Trophoblast cell (in vitro differentiated cells and primary cell): Measurements from ENCODE around the gene PPP1R9A.

Source experiments
- DNase-seq, 2 donors: peaks; one replicate each; pipeline ENCODE4 v3.0.0-alpha.2; 2016
- H2AFZ ChIP-seq: 2 replicates; pipeline ENCODE4 v1.6.1; 2013; ENCODE audit warnings: low read length, moderate library complexity, mild to moderate bottlenecking; ENCODE audit not compliant: insufficient read depth, poor library complexity
- H2AK5ac ChIP-seq: 2 replicates; pipeline ENCODE4 v1.6.1; 2013; ENCODE audit warnings: mild to moderate bottlenecking, low read length
- H2BK120ac ChIP-seq: 2 replicates; pipeline ENCODE4 v1.6.1; 2013; ENCODE audit warnings: low read length, mild to moderate bottlenecking, moderate library complexity; ENCODE audit not compliant: insufficient read depth, poor library complexity
- H2BK12ac ChIP-seq: 2 replicates; pipeline ENCODE4 v1.6.1; 2013; ENCODE audit warnings: mild to moderate bottlenecking, low read length, moderate library complexity
- H2BK5ac ChIP-seq: 2 replicates; pipeline ENCODE4 v1.6.1; 2013; ENCODE audit warnings: low read length, low read depth, moderate library complexity, mild to moderate bottlenecking; ENCODE audit not compliant: poor library complexity
- H3K14ac ChIP-seq: 2 replicates; pipeline ENCODE4 v1.6.1; 2013; ENCODE audit warnings: mild to moderate bottlenecking, low read length
- H3K18ac ChIP-seq: 2 replicates; pipeline ENCODE4 v1.6.1; 2013; ENCODE audit warnings: mild to moderate bottlenecking, low read length
- H3K23ac ChIP-seq: 2 replicates; pipeline ENCODE4 v1.6.1; 2013; ENCODE audit warnings: low read length
- H3K27ac ChIP-seq: 2 replicates; pipeline ENCODE4 v1.5.1; 2013; ENCODE audit warnings: low read depth, mild to moderate bottlenecking, inconsistent platforms, low read length, moderate library complexity
- H3K27me3 ChIP-seq: 2 replicates; pipeline ENCODE4 v1.6.1; 2013; ENCODE audit warnings: inconsistent platforms, mild to moderate bottlenecking, low read length, moderate library complexity; ENCODE audit not compliant: insufficient read depth
- H3K36me3 ChIP-seq, 2 experiments: 1 replicate in 1 of 2; 2 replicates in 1 of 2; pipeline ENCODE4 v1.6.1; 2013; ENCODE audit warnings: low read length in 2 of 2, mild to moderate bottlenecking in 2 of 2, moderate library complexity in 1 of 2; ENCODE audit not compliant: insufficient read depth in 2 of 2, control insufficient read depth in 1 of 2
- H3K4ac ChIP-seq: 2 replicates; pipeline ENCODE4 v1.6.1; 2013; ENCODE audit warnings: low read depth, mild to moderate bottlenecking, low read length, moderate library complexity
- H3K4me1 ChIP-seq, 2 experiments: 1 replicate in 1 of 2; 2 replicates in 1 of 2; pipeline ENCODE4 v1.6.1; 2013; ENCODE audit warnings: low read length in 2 of 2, mild to moderate bottlenecking in 2 of 2, moderate library complexity in 1 of 2; ENCODE audit not compliant: insufficient read depth in 2 of 2, control insufficient read depth in 1 of 2
- H3K4me2 ChIP-seq: 2 replicates; pipeline ENCODE4 v1.6.1; 2013; ENCODE audit warnings: inconsistent platforms, mild to moderate bottlenecking, low read length, moderate library complexity
- H3K4me3 ChIP-seq: 2 replicates; pipeline ENCODE4 v1.5.1; 2013; ENCODE audit warnings: mild to moderate bottlenecking, low read depth, low read length, inconsistent platforms
- H3K79me1 ChIP-seq: one replicate; pipeline ENCODE4 v1.6.1; 2013; ENCODE audit warnings: low read length
- H3K79me2 ChIP-seq: 2 replicates; pipeline ENCODE4 v1.6.1; 2013; ENCODE audit warnings: low read length, mild to moderate bottlenecking; ENCODE audit not compliant: control insufficient read depth, insufficient read depth, poor library complexity
- H3K9ac ChIP-seq: 2 replicates; pipeline ENCODE4 v1.6.1; 2013; ENCODE audit warnings: mild to moderate bottlenecking, low read length
- H3K9me3 ChIP-seq: 2 replicates; pipeline ENCODE4 v1.6.1; 2013; ENCODE audit warnings: low read depth, mild to moderate bottlenecking, control low read depth, inconsistent platforms, low read length; ENCODE audit not compliant: insufficient read depth
- H4K12ac ChIP-seq: 2 replicates; pipeline ENCODE4 v1.6.1; 2013; ENCODE audit warnings: low read depth, mild to moderate bottlenecking, low read length, moderate library complexity
- H4K8ac ChIP-seq: 2 replicates; pipeline ENCODE4 v1.6.1; 2013; ENCODE audit warnings: low read depth, mild to moderate bottlenecking, low read length, moderate library complexity
- H4K91ac ChIP-seq: one replicate; pipeline ENCODE4 v1.6.1; 2013; ENCODE audit warnings: low read depth, mild to moderate bottlenecking, low read length, moderate library complexity
- WGBS: extraction: QIAGEN DNeasy Blood & Tissue Kit; methylation state at CpG from one replicate; pipeline ENCODE4 v1.1.7; 2013; ENCODE audit warnings: missing lambda C conversion rate; ENCODE audit not compliant: insufficient read length, insufficient coverage; ENCODE audit errors: extremely low coverage; 5-methylcytosine and 5-hydroxymethylcytosine counted together

The PPP1R9A gene

DNA sequence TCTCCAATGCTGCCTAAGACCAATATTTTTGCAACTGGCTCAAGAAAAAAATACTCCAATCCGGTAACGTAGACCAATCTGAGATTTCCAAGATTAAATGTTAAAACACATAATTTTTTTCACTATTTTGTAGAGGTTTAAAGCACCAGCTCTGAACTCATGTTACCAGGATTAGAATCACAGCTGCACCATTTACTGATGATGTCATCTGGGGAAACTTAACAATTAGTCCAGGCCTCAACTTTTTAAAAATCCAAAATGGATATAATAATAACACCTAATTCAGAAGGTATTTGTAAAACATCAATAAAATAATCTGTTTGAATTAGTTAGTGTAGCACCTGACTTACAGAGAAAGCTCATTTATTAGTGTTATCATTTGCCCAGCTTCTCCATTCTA, 402.6 kb downstream of the PPP1R9A start:
- WGBS: no CpG with 5 or more reads among the region's 2 CpGs
- no peak overlapping the region for H4K8ac ChIP-seq
- no peak overlapping the region for H3K23ac ChIP-seq
- no peaks in the 10 kb centered on the region for H3K4me1 ChIP-seq
- no peaks in the 10 kb centered on the region for H3K27me3 ChIP-seq
- H3K9ac ChIP-seq: no peak overlapping the region
- no peak for DNase-seq
- H2AFZ ChIP-seq: no peak overlapping the region
- no peaks in the 10 kb centered on the region for H3K36me3 ChIP-seq
- no peak overlapping the region for H3K4me3 ChIP-seq
- no peak overlapping the region for H3K18ac ChIP-seq
- no peaks in the 10 kb centered on the region for H3K79me1 ChIP-seq
- no peak overlapping the region for H3K27ac ChIP-seq
- H2BK120ac ChIP-seq: no peak overlapping the region
- H3K14ac ChIP-seq: no peak overlapping the region
- no peaks in the 10 kb centered on the region for H3K79me2 ChIP-seq
- no peak overlapping the region for H4K91ac ChIP-seq
- no peak overlapping the region for H3K4me2 ChIP-seq
- no peak overlapping the region for H4K12ac ChIP-seq
- H2BK12ac ChIP-seq: no peak overlapping the region
- H3K4ac ChIP-seq: no peak overlapping the region
- no peak overlapping the region for H2AK5ac ChIP-seq
- no peak overlapping the region for H2BK5ac ChIP-seq
- H3K9me3 ChIP-seq: no peaks in the 10 kb centered on the region

DNA sequence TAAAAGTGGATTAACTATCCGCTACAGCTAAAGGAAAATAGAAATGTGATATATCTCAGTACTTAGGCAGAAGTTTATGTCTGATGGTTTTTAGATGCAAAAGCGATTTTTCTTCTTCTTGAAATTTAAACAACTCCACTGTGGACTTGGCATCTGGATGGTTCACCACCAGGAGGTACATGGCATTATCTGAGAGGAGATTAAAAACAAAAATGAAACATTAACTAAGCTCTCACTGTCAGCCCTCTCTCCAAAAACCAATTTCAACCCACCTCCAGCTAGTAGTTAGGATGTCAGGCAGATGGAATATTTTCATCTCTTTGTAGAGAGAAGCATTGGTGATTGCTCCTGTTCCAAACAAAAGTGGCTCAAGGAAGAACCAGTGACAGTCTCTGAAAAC, 404.0 kb downstream of the PPP1R9A start:
- Histone ChIP-seq H3K23ac (no peak overlapping the region), H3K27ac (no peak overlapping the region), H2BK5ac (no peak overlapping the region), H3K36me3 (no peaks in the 10 kb centered on the region), H4K91ac (no peak overlapping the region), H2AK5ac (no peak overlapping the region), H3K79me2 (no peaks in the 10 kb centered on the region), H4K8ac (no peak overlapping the region), H3K79me1 (no peaks in the 10 kb centered on the region), H4K12ac (no peak overlapping the region), H3K4me2 (no peak overlapping the region), H3K18ac (no peak overlapping the region), H3K4me3 (no peak overlapping the region), H3K27me3 (no peaks in the 10 kb centered on the region), H3K9ac (no peak overlapping the region), H2BK120ac (no peak overlapping the region), H3K4ac (no peak overlapping the region), H3K9me3 (no peaks in the 10 kb centered on the region), H3K4me1 (no peaks in the 10 kb centered on the region), H2BK12ac (no peak overlapping the region), H3K14ac (no peak overlapping the region), H2AFZ (no peak overlapping the region)
- no peak for DNase-seq
- WGBS: no CpG with 5 or more reads among the region's 2 CpGs

DNA sequence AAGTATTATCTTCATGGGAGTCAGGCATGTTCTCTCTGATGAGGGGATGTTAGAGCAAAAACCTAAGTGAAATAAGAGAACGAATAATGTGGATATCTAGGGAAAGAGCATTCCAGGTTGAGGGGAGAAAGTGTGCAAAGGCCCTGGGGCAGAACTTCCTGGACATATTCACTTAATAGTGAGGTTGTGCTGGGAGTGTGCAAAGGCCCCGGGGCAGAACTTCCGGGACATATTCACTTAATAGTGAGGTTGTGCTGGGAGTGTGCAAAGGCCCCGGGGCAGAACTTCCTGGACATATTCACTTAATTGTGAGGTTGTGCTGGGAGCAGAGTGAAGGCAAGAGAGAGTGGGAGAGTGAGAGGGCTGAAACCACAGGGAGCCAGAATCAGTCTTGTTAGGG, 405.2 kb downstream of the PPP1R9A start:
- Histone ChIP-seq H3K27ac (no peak overlapping the region), H3K9ac (no peak overlapping the region), H3K79me2 (no peaks in the 10 kb centered on the region), H4K12ac (no peak overlapping the region), H3K27me3 (no peaks in the 10 kb centered on the region), H3K18ac (no peak overlapping the region), H3K4ac (no peak overlapping the region), H2AFZ (no peak overlapping the region), H3K36me3 (no peaks in the 10 kb centered on the region), H2AK5ac (no peak overlapping the region), H3K79me1 (no peaks in the 10 kb centered on the region), H4K91ac (no peak overlapping the region), H3K14ac (no peak overlapping the region), H2BK5ac (no peak overlapping the region), H2BK120ac (no peak overlapping the region), H3K23ac (no peak overlapping the region), H3K4me2 (no peak overlapping the region), H3K9me3 (no peaks in the 10 kb centered on the region), H2BK12ac (no peak overlapping the region), H3K4me3 (no peak overlapping the region), H3K4me1 (no peaks in the 10 kb centered on the region), H4K8ac (no peak overlapping the region)
- DNase-seq: no peak
- no CpG with 5 or more reads among the region's 4 CpGs for WGBS

DNA sequence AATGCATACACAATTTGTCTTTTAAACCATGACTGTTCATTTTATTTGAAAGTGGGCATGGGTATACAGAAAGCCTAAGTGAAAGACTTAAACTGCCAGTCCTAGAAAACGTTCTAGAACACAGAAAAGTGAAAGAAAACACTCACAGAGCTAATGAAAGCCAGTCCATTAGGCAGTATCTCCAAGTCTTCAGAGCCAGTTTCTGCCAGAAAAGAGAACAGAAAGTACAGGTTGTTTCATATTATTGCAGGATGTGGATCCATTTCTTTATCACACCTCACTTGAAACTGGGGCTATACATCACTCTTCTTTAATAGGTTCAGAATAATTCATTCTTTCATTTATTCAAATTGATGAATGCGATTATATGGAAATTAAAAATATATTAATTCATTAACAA, 409.2 kb downstream of the PPP1R9A start:
- H2BK120ac ChIP-seq: no peak overlapping the region
- H3K36me3 ChIP-seq: no peaks in the 10 kb centered on the region
- no peak overlapping the region for H3K18ac ChIP-seq
- no peak overlapping the region for H2AFZ ChIP-seq
- no peak for DNase-seq
- H3K14ac ChIP-seq: no peak overlapping the region
- no peak overlapping the region for H4K91ac ChIP-seq
- H3K9me3 ChIP-seq: no peaks in the 10 kb centered on the region
- H3K79me2 ChIP-seq: no peaks in the 10 kb centered on the region
- no peak overlapping the region for H3K4me2 ChIP-seq
- no peak overlapping the region for H3K9ac ChIP-seq
- no peaks in the 10 kb centered on the region for H3K79me1 ChIP-seq
- no peak overlapping the region for H3K4ac ChIP-seq
- no peaks in the 10 kb centered on the region for H3K4me1 ChIP-seq
- no peaks in the 10 kb centered on the region for H3K27me3 ChIP-seq
- H3K4me3 ChIP-seq: no peak overlapping the region
- H3K23ac ChIP-seq: no peak overlapping the region
- H3K27ac ChIP-seq: no peak overlapping the region
- no CpG with 5 or more reads among the region's 2 CpGs for WGBS
- no peak overlapping the region for H2BK12ac ChIP-seq
- H2BK5ac ChIP-seq: no peak overlapping the region
- no peak overlapping the region for H2AK5ac ChIP-seq
- H4K8ac ChIP-seq: no peak overlapping the region
- H4K12ac ChIP-seq: no peak overlapping the region
